NCI-H2081 (cell line): ENCODE results near the gene FOXC2.

ENCODE experiments used
- DNase-seq, 2 experiments: peaks; one replicate each; lab custom pipeline; 2025; lab: John Stamatoyannopoulos, UW

The FOXC2 gene

DNA sequence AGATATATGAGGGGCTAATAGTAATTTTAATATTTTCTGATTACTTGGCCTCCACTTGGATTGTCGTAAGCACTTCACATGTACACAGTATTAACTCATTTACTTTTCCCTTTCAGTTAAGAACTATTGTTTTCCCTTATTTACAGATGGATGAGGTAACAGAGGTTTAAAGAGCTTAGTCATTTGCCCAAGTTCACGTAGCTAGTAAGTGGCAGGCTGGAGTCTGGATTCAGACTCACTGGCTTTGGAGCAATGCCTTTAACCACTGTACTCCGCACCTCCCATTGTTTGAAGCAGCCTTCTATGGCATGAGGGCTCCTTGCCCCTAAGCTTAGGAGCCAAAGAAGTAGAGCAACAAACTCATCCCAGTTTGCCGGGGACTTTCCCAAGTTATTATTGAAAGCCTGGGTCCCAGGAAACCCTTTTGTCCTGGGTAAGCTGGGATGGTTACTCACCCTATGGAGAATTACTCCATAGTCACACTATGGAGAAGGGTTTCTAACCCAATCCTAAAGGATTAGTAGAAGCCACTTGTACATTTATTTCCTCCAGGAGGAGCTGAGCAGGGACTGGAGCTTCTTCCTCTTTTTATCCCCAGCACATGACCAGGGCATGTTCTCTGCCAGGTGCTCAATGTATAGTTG lies 24.0 kb downstream of the FOXC2 start:
- no peak for DNase-seq

DNA sequence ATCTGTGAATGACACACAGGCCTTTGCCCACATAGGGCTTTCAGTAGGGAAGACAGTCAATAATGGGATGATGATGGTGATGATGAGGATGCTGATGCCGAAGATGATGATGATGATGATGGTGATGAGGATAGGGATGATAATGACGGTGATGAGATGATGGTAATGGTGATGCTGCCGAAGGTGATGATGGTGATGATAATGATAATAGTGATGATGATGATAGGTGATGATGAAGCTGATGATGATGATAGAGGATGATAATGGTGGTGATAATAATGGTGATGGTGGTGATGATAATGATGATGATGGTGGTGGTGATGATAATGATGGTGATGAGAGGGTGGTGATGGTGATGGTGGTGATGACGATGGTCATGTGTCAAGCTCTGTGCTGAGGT lies 24.6 kb downstream of the FOXC2 start:
- no peak for DNase-seq

- no peak for DNase-seq
These were observed 27.4 kb downstream of the FOXC2 start for GRCh38 chr16:86593913-86594620.

DNA sequence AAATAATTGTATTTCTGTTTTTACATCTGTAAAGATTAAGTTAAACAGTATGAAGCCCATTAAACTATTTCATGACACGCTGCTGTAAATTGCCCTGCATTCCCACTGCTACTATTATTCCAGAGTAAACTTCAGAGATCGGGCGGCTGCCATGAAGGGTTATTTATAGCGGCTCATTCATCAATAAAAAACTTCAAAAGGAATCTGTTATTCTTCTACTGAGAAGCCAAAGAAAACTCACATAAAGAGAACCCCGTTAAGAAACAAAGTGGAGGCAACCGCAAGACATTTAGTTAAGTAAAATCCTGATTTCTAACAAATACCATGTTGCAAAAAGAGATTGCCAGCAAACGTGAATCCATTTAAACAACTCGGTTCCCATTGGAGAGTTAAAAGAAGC lies 28.1 kb downstream of the FOXC2 start:
- DNase-seq, result no peak

DNA sequence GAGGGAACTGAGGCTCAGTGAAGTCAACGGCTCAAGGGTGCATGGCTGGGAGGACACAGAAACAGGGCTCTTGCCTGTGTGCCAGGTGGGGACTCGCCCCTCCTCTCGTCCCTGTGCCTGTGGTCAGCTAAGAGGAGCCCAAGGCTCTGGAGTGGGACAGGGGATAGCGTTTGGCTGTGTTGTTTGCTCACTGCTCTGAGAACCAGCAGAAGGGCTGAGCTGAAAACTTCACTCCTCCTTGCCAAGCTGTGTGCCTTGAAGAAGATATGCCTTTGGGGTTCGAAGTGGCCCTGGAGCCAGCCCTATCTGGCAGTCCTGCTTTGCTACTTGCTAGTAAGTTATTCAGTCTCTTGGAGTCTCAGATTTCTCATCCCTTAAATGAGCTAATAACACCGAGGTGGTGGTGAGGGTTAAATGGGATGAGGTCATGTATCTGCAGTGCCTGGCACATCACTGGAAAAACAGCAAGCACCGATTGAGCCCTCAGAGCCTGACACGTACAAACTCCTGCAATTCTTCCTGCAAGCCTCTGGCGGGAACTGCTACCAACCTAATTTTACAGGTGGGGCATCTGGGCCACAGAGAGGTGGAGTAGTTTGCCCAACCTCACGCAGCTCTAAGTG lies 29.5 kb downstream of the FOXC2 start:
- no peak for DNase-seq

DNA sequence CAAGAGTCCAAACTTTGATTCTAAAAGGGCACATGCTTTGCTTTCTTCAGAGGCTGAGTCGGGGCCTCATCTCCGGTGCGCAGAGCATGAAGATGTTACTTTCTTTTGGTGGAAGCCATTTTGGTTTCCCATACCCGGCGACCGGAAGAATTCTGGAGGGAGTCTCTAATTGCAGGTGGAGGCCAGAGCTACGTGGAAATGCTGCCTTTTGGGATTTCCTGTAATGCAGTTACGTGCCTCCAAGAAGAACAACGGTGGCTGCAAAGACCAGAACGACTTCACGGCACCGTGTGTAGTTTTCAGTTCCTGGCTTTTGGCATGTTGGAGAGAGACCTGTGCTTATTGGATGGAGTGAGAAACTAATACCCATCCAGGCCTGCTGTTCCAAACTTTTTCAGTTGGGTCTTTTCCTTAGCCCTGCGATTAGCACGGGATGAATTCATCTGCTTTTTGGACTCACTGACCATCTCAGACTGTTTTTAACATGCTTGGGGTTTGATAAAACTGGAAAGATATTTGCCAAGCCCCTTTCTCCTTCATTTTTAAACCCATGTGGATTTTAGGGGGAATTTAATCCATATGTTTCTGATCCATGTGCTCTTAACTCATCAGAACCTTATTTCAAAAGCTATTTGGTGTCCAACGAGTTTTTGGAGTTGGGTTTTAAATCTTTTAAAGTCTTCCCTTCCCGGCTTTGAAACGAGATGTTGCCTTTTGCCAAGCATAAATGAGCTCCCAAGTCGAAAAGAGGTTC lies 30.7 kb downstream of the FOXC2 start:
- DNase-seq, result no peak

DNA sequence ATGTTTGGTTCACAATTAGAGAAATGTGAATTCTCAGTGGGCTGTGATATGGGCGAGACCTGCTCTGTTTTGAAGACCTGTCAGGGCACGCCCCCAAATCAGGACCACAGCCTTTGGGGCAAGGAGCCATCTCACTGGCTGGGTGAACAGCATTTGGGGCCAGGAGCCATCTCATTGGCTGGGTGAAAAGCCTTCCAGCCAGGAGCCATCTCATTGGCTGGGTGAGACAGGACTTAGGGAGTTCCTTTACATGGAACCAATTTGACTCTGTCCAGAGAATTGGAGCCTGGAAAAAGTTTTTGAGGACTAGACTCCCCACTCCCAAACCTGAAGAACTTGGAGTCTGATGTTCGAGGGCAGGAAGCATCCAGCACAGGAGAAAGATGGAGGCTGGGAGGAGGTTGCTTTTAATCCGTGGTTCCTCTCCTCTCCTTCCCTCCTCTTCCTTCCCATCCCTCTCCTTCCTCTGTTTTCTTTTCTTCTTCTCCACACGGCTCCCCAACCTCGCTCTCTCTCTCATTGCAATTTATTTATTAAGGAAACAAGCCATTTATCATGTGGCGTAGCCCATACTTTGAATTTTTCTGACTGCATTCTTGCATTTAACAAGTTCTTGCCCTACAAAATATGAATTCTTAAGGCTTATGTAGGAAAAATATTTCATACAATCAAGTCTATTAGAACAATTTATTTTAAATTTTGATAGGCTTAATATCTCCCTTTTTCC lies 31.4 kb downstream of the FOXC2 start:
- DNase-seq, result no peak

GRCh38 chr16:86598607-86599565 lies 32.3 kb downstream of the FOXC2 start:
- DNase-seq, result no peak

- no peak for DNase-seq
These were observed 34.7 kb downstream of the FOXC2 start for GRCh38 chr16:86601356-86601755.

DNA sequence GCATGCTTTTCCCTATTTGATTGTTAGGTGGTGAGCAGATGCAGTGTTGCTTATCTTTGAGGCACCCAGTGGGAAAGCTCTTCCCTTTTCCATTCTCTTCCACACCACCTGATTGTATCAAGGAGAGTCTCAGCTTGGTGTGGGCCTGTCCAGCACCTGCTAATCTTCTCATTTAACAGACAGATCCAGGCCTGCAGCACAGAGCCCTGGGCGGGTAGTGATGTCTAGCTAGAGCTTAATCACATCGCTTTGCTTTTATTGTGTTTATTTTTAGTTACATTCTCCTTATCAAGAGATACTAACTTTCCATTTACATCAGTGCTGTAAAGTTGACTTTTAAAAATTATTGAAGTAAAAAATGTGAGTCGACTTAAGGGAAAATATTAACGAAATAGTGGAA lies 35.9 kb downstream of the FOXC2 start:
- DNase-seq, result no peak

- DNase-seq, result no peak
These were observed 38.0 kb downstream of the FOXC2 start for GRCh38 chr16:86604436-86605193.

GRCh38 chr16:86605950-86606349 lies 39.3 kb downstream of the FOXC2 start:
- DNase-seq, result no peak

DNA sequence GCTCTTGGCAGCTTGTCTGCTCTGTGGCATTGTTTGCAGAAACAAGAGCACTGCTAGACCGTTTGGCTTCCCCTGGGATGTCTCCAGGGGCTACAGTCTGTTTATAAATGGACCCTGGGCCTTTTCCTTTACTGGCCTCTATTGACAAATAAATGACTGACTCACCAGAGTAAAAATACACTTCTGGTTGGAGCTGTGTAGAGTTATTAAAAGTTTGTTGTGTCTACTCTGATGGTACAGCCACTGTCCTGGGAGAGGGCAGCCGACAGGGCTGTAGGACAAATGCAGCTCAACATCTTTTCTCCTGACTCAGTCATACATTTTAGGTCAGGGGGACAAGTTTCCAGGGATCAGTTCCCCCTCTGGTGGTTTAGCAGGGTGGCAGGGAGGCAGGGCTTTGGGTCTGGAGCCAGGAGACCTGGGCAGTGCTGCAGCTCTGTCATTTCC lies 41.7 kb downstream of the FOXC2 start:
- DNase-seq, result no peak

DNA sequence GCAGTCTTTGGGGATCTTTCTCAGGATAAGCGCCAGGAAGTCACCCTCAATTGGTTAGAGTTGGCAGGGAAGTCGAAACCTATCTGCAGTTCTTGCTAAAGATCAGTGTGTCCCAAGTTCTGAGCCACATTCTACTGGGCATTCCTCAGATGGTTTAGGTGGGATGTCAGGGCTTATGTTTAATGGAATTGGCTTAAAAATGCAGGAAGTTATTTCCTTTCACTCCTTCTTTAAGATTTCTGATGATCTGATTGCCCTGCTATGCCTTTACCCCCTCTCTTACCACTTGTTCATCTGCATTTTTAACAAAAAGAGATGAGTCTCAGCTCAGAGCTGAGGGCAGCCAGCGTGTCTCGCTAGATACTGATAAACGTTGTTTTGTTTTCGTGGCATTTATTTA lies 42.5 kb downstream of the FOXC2 start:
- DNase-seq, result no peak

DNA sequence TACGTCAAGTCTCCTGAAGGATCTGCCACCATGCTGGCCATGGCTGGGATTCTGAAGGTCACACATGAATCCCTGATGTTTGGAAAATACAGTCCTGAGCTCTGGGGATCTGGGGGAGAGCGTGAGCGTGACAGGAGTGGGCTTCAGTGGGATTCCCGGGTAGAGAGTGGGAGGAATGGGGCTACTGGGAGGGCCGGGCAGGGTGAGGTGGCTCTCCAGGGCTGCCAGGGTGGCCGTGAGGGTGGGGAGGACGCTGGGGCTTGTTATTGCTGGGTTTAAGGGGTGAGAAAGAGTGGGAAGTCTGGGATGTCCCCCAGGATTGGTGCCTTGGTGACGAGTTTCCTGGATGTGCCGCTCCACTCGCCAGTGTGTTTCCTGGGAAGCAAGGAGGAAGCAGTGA lies 43.0 kb downstream of the FOXC2 start:
- no peak for DNase-seq

DNA sequence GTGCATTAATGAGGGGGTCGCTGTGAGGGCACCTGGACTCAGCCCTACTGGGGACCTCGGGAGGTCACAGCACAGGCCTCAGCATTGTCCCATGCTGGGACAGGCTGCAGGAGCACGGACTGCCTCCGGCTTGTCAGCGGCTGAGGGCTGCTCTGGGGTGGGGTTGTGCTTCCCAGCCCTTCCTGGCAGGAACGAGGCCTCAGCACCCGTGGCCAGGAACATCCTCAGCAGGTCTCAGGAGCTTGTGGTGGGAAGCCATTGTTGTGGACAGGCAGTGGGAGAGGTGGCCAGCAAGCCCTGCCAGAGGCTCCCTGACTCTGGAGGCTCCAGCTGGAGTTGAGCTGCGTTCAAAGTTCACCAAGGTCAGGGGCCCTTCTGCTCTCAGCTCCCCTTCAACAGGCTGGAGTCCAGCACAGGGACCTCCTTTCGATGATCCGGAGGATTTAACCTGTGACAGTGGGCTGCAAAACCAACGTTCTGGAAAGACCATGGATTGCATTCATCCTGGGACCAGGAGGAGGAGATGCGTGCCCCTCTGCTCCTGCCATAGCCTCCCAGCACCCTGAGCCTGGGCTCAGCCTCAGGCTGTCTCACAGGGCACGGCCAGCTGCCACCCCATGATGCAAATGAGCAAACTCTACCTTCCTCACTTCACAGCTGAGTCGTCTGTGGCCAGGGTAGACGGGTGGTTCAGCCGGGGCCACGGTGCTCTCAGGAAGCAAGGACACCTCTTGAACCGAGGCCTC lies 44.3 kb downstream of the FOXC2 start:
- no peak for DNase-seq

- DNase-seq, result no peak
These were observed 44.9 kb downstream of the FOXC2 start for GRCh38 chr16:86611525-86611855.

DNA sequence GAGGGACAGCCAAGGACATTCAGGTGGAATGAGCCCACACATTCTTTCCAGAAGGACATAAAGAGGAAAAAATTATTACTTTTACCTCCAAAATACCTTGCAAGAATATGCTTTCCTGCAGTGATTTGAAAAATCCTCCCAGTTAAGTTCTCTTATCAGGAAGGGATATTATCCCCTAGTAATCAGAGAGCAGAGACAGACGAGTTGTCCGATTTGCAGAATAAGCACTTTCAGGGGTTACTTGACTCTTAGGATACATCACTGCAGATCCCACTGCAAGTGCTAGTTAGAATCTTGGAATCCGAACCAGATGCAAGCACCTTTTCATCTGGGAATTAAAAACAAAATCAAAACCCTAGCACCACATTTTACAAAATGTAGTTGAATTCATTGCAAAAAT lies 45.3 kb downstream of the FOXC2 start:
- DNase-seq, result no peak

GRCh38 chr16:86614699-86615098 lies 48.1 kb downstream of the FOXC2 start:
- no peak for DNase-seq

- no peak for DNase-seq
These were observed 50.3 kb downstream of the FOXC2 start for GRCh38 chr16:86616906-86617305.
